Aorta (tissue), 5 donors: ENCODE measurements around the gene ULBP1. TPM values are rescaled to one million over a fixed set of nuclear protein-coding genes. Genes with fewer than 3 reads are reported as not detected.
"Not testable (repeated sequence)": the region's sequence is repeated elsewhere in the genome, so short reads cannot be mapped to it uniquely, and the experiment has no call there.

Experiments used
- ATAC-seq: fragments of 200-7000 bp; cut with Tn5 transposase; one replicate; pipeline ENCODE4 v1.9.1; 2022; ENCODE audit warnings: moderate library complexity; ENCODE audit not compliant: low FRiP score
- DNase-seq, 2 donors: peaks; one replicate each; pipeline ENCODE4 v3.0.0-alpha.2; 2020
- H3K27ac ChIP-seq, 2 donors: one replicate each; pipeline ENCODE4 v1.5.1; 2013; ENCODE audit warnings: low read length in 2 of 2, mild to moderate bottlenecking in 2 of 2, moderate library complexity in 2 of 2, control low read depth in 1 of 2, inconsistent platforms in 1 of 2, low read depth in 1 of 2
- H3K27me3 ChIP-seq, 2 donors: one replicate each; pipeline ENCODE4 v1.6.1; 2013; ENCODE audit warnings: control low read depth in 1 of 2, low read length in 1 of 2, mild to moderate bottlenecking in 1 of 2, moderate library complexity in 1 of 2; ENCODE audit not compliant: insufficient read depth in 2 of 2, control insufficient read depth in 1 of 2
- H3K36me3 ChIP-seq, 2 donors: one replicate each; pipeline ENCODE4 v1.6.1; 2013; ENCODE audit warnings: control low read depth in 1 of 2, low read length in 1 of 2, mild to moderate bottlenecking in 1 of 2; ENCODE audit not compliant: insufficient read depth in 2 of 2, control insufficient read depth in 1 of 2
- H3K4me1 ChIP-seq, 2 donors: one replicate each; pipeline ENCODE4 v1.6.1; 2013; ENCODE audit warnings: low read length in 2 of 2, control low read depth in 1 of 2, mild to moderate bottlenecking in 1 of 2, moderate library complexity in 1 of 2; ENCODE audit not compliant: insufficient read depth in 2 of 2, control insufficient read depth in 1 of 2
- H3K4me3 ChIP-seq, 2 donors: one replicate each; pipeline ENCODE4 v1.5.1; 2013; ENCODE audit warnings: low read length in 2 of 2, control low read depth in 1 of 2, mild to moderate bottlenecking in 1 of 2
- H3K9me3 ChIP-seq: one replicate; pipeline ENCODE4 v1.6.1; 2013; ENCODE audit warnings: mild to moderate bottlenecking, low read length; ENCODE audit not compliant: control insufficient read depth
- WGBS, 2 donors: extraction: QIAGEN DNeasy Blood & Tissue Kit; methylation state at CpG; one replicate each; pipeline ENCODE4 v1.1.7; 2013; 5-methylcytosine and 5-hydroxymethylcytosine counted together
- intact Hi-C, 2 donors: fragments of 100-400 bp; cut with DNase I; formaldehyde crosslinking; loops; one replicate each; pipeline versions ENCODE4 v1.14.2 to v1.15.0; 2022
- polyA plus RNA-seq, 2 donors: library from polyadenylated mRNA; stranded (reverse); fragments of 200-250 nt; gene quantifications; one replicate each; pipeline ENCODE4 v1.2.3, GENCODE V29; 2013
- total RNA-seq, 2 donors: library from RNA; stranded (reverse); fragmentation: NEBNext Ultra II Directional; extraction: Animal tissue kit (Norgen Biotek cat#: 25700); gene quantifications; one replicate each; pipeline ENCODE4 v1.2.1, GENCODE V29; 2021
- donor health status: healthy with polysubstance abuse.
- donor health status: Bipolar disorder and iron deficiency.
- donor health status: DM: no; HTN: no; CAD: no.
- donor health status: DM: no; HTN: no; CAD: no.
- donor health status: DM: yes; HTN: yes; CAD: no.

ULBP1 gene
- total and polyA plus RNA-seq, 4 donors: 0.13 to 0.38 TPM; not detected in 2

GRCh38 chr6:149927025-149927424, 36.7 kb upstream of the ULBP1 start:
- not testable (repeated sequence) for H3K27me3 ChIP-seq, H3K27ac ChIP-seq, DNase-seq, H3K4me1 ChIP-seq, H3K9me3 ChIP-seq, H3K36me3 ChIP-seq, ATAC-seq, H3K4me3 ChIP-seq
- WGBS, 2 donors: 83% methylated on average over 4 of the region's 4 CpGs
- intact Hi-C loops: loop anchor here (2.0 to 10.0 kb wide), 2 partner anchors 92 to 362 kb away; partner anchors contain the start of gene GINM1 (in 1 of the 2)

GRCh38 chr6:149929422-149929821, 34.3 kb upstream of the ULBP1 start:
- Histone ChIP-seq H3K27me3 (no peaks in the 10 kb centered on the region), H3K36me3 (no peaks in the 10 kb centered on the region), H3K4me1 (no peaks in the 10 kb centered on the region), H3K9me3 (no peaks in the 10 kb centered on the region), H3K27ac (no peak overlapping the region), H3K4me3 (no peak overlapping the region)
- DNase-seq (no peak), ATAC-seq (no peak)
- WGBS, 2 donors: 13% methylated on average over 3 of the region's 3 CpGs
- intact Hi-C loops: loop anchor here in 1 of 2 donors (10.0 kb wide), 1 partner anchor 365 kb away; the partner anchor contains the start of gene GINM1

- Histone ChIP-seq H3K27me3 (no peaks in the 10 kb centered on the region), H3K36me3 (no peaks in the 10 kb centered on the region), H3K4me3 (no peak overlapping the region), H3K4me1 (no peaks in the 10 kb centered on the region), H3K27ac (no peak overlapping the region), H3K9me3 (no peaks in the 10 kb centered on the region)
- intact Hi-C loops: no loop called here
- 79 to 81% methylated on average over 6 of the region's 6 CpGs for WGBS, 2 donors
- DNase-seq: peak in 1 of 2 donors; percentile 26
- ATAC-seq: no peak
Measured at GRCh38 chr6:149931501-149931900, 32.2 kb upstream of the ULBP1 start.

GRCh38 chr6:149933036-149933435, 30.7 kb upstream of the ULBP1 start:
- no peaks in the 10 kb centered on the region for H3K36me3 ChIP-seq
- intact Hi-C loops: no loop called here
- H3K27ac ChIP-seq: no peak overlapping the region
- ATAC-seq: no peak
- 47 to 54% methylated on average over 5 of the region's 5 CpGs for WGBS, 2 donors
- H3K4me1 ChIP-seq: no peaks in the 10 kb centered on the region
- H3K4me3 ChIP-seq: no peak overlapping the region
- H3K27me3 ChIP-seq: no peaks in the 10 kb centered on the region
- DNase-seq: no peak
- H3K9me3 ChIP-seq: no peaks in the 10 kb centered on the region

- Histone ChIP-seq H3K36me3 (no peaks in the 10 kb centered on the region), H3K27ac (no peak overlapping the region), H3K4me1 (no peaks in the 10 kb centered on the region), H3K27me3 (no peaks in the 10 kb centered on the region), H3K4me3 (no peak overlapping the region), H3K9me3 (no peaks in the 10 kb centered on the region)
- DNase-seq (no peak), ATAC-seq (no peak)
- intact Hi-C loops: no loop called here
- WGBS, 2 donors: 41 to 45% methylated on average over 3 of the region's 3 CpGs
Measured at GRCh38 chr6:149933461-149933860, 30.3 kb upstream of the ULBP1 start.

GRCh38 chr6:149934249-149935156, 29.2 kb upstream of the ULBP1 start:
- H3K27ac ChIP-seq: no peak overlapping the region
- H3K4me1 ChIP-seq: no peaks in the 10 kb centered on the region
- no peak overlapping the region for H3K4me3 ChIP-seq
- 34 to 37% methylated on average over 11 of the region's 11 CpGs for WGBS, 2 donors
- no peaks in the 10 kb centered on the region for H3K27me3 ChIP-seq
- intact Hi-C loops: loop anchor here in 1 of 2 donors (2.0 kb wide), 1 partner anchor 82 kb away; no protein-coding TSS in a partner anchor
- H3K36me3 ChIP-seq: no peaks in the 10 kb centered on the region
- peak in 1 of 2 donors; percentile 56 for DNase-seq
- no peaks in the 10 kb centered on the region for H3K9me3 ChIP-seq
- peak; percentile 81 for ATAC-seq

GRCh38 chr6:149935246-149935645, 28.5 kb upstream of the ULBP1 start:
- WGBS, 2 donors: 54 to 57% methylated on average over 4 of the region's 4 CpGs
- DNase-seq: no peak
- Histone ChIP-seq H3K27ac (no peak overlapping the region), H3K4me3 (no peak overlapping the region), H3K4me1 (no peaks in the 10 kb centered on the region), H3K36me3 (no peaks in the 10 kb centered on the region), H3K27me3 (no peaks in the 10 kb centered on the region), H3K9me3 (no peaks in the 10 kb centered on the region)
- ATAC-seq: no peak
- intact Hi-C loops: loop anchor here in 1 of 2 donors (2.0 kb wide), 1 partner anchor 82 kb away; no protein-coding TSS in a partner anchor

GRCh38 chr6:149935668-149936067, 28.1 kb upstream of the ULBP1 start:
- WGBS, 2 donors: 61 to 69% methylated on average over 2 of the region's 2 CpGs
- DNase-seq (no peak), ATAC-seq (no peak)
- no peaks in the 10 kb centered on the region for H3K36me3 ChIP-seq
- H3K27ac ChIP-seq: no peak overlapping the region
- no peak overlapping the region for H3K4me3 ChIP-seq
- H3K9me3 ChIP-seq: no peaks in the 10 kb centered on the region
- intact Hi-C loops: loop anchor here (2.0 kb wide), 1 partner anchor 81 kb away; no protein-coding TSS in a partner anchor
- no peaks in the 10 kb centered on the region for H3K4me1 ChIP-seq
- H3K27me3 ChIP-seq: no peaks in the 10 kb centered on the region

GRCh38 chr6:149936743-149937142, 27.0 kb upstream of the ULBP1 start:
- no peaks in the 10 kb centered on the region for H3K27me3 ChIP-seq
- ATAC-seq (no peak), DNase-seq (no peak)

More at GRCh38 chr6:149936743-149937142, 27.0 kb upstream of the ULBP1 start:
- Histone ChIP-seq H3K9me3 (no peaks in the 10 kb centered on the region), H3K27ac (no peak overlapping the region), H3K4me1 (no peaks in the 10 kb centered on the region), H3K36me3 (no peaks in the 10 kb centered on the region), H3K4me3 (no peak overlapping the region)
- intact Hi-C loops: loop anchor here in 1 of 2 donors (2.0 kb wide), 1 partner anchor 80 kb away; no protein-coding TSS in a partner anchor
- WGBS, 2 donors: 45 to 54% methylated on average over 2 of the region's 2 CpGs
